GM19438 (cell line): ENCODE measurements around the gene RAB39A.
"Not testable (repeated sequence)": the region's sequence is repeated elsewhere in the genome, so short reads cannot be mapped to it uniquely, and the experiment has no call there.

Source experiments
- ATAC-seq: cut with Tn5 transposase; IDR thresholded peaks from one replicate; pipeline ENCODE4 v1.9.1; 2021; ENCODE audit warnings: low read depth; ENCODE audit not compliant: unreplicated experiment

Gene RAB39A, protein sequence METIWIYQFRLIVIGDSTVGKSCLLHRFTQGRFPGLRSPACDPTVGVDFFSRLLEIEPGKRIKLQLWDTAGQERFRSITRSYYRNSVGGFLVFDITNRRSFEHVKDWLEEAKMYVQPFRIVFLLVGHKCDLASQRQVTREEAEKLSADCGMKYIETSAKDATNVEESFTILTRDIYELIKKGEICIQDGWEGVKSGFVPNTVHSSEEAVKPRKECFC

DNA sequence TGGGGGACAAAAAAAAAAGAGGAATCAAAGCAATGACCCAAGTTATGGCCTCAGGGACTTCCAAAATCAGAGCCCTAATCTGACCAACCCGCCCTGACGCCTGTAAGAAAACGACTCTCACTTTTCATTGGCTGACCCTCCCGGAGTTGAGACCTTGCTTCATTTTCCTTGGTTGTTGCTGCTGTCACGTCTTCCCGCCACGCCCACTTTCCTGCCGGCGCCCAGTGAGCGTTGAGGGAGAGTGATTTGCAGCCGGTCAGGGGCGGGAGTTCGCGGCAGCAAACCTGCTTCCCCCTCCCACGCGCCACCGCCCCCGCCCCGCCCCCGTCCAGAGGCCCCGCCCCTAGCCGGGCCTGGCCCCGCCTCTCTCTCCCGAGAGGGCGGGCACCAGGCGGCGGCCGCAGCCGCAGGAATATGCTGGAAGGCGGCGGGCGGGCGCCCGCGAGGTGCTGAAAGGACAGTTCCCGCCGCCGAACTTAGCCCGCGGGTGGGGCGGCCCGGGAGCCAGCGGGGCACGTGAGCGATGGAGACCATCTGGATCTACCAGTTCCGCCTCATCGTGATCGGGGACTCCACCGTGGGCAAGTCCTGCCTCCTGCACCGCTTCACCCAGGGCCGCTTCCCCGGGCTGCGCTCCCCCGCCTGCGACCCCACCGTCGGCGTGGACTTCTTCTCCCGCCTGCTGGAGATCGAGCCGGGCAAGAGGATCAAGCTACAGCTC is at the start of gene RAB39A:
Gene RAB39A, plus strand, starts transcription at position 403 of the 721 bp plus-strand sequence. Its CDS starts 121 bp downstream, at position 524.
- ATAC-seq: peak; percentile 94

DNA sequence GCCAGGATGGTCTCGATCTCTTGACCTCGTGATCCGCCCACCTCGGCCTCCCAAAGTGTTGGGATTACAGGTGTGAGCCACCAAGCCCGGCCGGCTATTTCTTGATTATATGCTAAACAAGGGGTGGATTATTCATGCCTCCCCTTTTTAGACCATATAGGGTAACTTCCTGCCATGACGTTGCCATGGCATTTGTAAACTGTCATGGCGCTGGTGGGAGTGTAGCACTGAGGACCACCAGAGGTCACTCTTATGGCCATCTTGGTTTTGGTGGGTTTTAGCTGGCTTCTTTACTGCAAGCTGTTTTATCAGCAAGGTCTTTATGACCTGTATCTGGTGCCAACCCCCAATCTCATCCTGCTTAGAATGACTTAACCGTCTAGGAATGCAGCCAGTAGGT is 46.8 kb upstream of the RAB39A start:
- ATAC-seq: not testable (repeated sequence)

DNA sequence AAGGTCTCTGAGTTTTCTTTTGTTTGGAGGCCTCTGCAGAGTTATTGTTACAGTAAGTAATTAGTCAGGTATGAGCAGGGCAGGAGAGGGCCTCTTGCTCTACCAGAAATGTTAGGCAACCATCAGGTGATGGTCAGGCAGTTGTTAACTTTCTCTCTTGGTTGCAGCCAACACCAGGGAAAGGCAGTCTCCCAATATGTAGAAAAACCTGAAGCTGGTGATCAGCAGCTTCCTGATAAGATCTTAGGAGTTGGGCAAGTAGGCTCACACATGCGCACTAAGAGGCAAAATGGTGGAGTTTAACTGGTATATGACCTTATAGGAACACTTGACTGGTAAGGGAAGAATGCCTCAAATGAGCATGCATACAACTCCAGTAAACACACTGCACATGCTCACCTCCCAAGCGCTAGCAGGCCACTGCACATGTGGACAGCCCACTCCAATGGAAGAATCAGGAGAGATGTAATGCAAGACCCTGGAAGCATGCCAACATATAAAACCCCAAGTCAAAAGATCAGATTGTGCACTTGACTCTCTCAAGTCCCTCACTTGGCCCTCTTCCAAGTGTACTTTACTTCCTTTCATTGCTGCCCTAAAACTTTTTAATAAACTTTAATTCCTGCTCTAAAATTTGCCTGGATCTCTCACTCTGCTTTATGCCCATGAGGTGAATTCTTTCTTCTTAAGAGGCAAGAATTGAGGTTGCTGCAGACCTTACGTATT is 46.0 kb upstream of the RAB39A start:
- ATAC-seq: no peak

DNA sequence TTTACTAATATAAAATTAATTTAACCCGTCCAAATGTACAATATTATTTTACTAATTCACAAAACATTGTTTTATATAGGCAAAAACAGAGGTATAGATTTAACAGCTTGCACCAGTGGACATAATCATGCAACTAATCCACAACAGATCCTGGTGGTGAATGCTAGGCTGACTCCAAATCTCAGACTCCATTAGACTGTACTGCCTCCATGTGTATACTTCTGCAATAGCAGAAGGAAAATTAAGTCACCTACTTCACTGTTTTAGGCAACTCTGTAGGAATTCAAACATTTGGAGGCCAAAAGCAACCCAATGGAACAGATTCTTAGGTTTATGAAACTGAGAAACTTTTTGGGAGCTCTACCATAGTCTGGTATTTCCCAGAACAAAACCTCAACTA is 30.0 kb upstream of the RAB39A start:
- no peak for ATAC-seq

DNA sequence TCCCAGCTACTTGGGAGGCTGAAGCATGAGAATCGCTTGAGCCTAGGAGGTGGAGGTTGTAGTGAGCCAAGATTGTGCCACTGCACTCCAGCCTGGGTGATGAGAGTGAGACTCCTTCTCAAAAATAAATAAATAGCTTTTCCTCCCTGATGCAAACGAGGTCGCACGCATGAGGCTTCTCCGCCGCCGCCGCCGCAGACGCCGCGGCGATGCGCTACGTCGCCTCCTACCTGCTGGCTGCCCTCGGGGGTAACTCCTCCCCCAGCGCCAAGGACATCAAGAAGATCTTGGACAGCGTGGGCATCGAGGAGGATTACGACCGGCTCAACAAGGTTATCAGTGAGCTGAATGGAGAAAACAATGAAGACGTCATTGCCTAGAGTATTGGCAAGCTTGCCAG is 20.0 kb upstream of the RAB39A start:
- no peak for ATAC-seq

DNA sequence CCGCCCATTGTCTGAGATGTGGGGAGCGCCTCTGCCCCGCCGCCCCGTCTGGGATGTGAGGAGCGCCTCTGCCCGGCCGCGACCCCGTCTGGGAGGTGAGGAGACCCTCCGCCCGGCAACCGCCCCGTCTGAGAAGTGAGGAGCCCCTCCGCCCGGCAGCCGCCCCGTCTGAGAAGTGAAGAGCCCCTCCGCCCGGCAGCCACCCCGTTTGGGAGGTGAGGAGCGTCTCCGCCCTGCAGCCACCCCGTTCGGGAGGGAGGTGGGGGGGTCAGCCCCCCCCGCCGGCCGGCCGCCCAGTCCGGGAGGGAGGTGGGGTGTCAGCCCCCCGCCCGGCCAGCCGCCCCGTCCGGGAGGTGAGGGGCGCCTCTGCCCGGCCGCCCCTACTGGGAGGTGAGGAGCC is 15.8 kb upstream of the RAB39A start:
- ATAC-seq: not testable (repeated sequence)

DNA sequence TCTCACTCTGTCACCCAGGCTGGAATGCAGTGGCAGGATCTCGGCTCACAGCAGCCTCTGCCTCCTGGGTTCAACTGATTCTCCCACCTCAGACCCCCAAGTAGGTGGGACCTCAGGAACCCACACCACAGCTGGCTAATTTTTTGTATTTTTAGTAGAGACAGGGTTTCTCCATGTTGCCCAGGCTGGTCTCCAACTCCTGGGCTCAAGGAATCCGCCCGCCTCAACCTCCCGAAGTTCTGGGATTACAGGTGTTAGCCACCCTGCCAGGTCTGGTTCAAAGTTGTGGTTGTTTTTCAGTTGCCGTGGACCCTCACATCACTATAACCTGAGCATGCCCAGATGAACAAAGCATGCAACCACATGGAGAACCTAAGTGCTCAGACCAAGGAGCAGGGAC is 13.0 kb upstream of the RAB39A start:
- no peak for ATAC-seq

DNA sequence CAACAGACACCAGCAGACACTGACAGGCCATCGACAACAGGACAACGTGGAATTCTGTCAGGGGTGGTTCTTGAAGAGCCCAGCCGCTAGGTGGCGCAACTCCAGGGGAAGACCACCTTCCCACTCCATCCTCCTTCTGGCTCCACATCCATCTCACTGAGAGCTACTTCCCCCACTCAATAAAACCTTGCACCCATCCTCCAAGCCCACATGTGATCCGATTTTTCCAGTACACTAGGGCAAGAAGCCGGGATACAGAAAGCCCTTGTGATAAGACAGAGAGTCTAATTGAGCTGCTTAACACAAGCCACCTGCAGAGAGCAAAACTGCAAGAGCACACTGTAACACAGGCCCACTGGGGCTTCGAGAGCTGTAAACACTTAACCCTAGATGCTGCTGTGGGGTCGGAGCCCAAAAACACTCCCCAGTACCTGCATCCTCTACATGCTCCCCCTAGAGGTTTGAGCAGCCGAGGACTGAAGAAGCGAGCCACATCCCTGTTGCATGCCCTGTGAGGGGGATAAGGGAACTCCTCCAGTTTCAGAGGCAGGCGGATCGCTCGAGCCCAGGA is 11.5 kb upstream of the RAB39A start:
- peak; percentile 63 for ATAC-seq

DNA sequence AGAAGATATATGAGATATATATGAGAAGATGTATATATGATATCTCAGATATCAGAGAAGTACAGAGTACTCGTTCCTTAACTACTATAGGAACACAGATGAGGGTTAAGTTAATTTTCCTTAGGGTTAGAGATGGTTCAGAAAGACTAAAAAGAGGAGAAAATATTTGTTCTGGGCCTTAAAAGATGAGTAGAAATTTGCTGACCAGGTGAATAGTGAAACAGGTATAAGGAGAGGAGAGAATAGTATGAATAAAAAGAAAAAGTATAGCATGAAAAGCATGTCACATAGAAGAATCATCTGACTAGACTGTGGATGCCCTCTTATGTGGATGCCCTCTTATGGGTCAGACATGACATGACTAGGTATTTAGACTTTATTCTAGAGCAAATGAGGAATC is 6.3 kb upstream of the RAB39A start:
- no peak for ATAC-seq

DNA sequence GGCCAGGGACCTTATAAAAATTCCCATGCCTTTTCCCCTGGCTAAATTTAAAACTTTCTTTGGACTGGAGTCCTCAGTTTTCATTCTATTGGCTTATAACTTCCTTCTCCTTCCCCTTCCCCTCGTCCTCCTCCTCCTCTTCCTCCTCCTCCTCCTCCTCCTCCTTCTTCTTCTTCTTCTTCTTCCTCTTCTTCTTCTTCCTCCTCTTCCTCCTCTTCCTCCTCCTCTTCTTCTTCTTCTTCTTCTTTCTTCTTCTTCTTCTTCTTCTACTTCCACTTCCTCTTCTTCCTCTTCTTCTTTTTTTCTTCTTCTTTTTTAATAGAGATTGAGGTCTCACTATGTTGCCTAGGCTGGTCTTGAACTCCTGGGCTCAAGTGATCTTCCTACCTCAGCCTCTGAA is 4.7 kb upstream of the RAB39A start:
- not testable (repeated sequence) for ATAC-seq

DNA sequence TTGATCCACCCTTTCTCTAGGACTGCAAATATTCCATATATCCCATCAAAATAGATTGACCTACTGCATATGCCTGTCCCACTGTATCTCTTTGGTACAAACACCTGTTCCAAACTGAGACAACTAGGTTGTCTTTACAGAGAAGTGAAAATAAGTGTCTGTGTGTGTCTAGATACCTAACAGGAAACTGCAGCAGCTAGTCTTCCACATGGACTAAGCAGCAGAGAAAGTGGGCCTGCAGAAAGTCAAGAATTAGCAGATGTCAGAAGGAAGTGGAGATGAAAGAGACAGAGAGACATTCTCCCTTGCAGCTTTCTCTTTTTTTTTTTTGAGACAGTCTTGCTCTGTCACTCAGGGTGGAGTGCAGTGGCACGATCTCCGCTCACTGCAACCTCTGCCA is 3.9 kb upstream of the RAB39A start:
- ATAC-seq: no peak

DNA sequence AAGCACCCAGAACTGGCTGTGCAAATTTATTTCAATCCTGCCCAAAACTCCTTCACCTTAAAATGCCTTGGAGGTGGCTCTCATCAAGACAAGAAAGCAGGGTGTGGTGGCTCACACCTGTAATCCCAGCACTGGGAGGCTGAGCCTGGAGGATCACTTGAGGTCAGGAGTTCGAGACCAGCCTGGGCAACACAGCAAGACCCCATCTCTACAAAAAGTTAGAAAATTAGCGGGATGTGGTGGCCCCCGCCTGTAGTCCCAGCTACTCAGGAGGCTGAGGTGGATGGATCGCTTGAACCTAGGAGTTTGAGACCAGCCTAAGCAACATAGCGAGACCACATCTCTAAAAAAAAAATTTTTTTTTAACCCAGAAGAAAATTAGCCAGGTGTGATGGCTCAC is 689 bp upstream of the RAB39A start:
- ATAC-seq: no peak

DNA sequence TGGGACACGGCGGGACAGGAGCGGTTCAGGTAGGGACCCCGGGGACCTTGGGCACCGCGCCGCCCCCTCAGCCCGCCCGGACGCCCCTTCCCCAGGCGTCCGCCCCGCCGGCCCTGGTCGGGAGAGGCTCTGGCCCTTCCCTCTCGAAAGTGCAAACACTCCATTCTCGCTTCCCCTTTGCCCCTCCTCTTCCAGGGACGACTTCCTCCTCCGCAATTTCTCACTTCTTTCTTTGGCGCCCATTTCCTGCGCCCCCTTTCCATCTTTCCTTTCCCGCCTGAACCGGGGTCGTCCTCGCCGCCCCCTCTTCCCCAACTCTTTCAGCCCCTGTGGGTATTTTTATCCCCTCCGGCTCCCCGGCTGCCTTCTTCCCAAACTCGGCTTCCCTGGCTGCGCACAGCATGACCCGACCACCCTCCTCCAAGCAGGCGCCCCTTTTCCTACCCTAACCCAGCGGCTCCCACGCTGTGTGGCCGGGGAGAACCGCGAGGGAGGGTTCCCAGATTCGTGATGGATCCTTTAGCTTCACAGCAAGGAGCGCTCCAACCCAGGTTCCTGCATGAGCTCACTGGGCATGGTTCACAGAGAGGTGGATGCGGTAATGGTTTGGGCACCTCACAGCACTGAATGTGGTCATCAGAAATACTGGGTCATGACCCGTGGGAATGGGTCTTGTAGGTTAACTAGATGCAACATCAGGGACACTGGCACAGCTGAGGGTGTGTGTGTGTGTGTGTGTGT is 689 bp downstream of the RAB39A start:
- peak; percentile 14 for ATAC-seq

DNA sequence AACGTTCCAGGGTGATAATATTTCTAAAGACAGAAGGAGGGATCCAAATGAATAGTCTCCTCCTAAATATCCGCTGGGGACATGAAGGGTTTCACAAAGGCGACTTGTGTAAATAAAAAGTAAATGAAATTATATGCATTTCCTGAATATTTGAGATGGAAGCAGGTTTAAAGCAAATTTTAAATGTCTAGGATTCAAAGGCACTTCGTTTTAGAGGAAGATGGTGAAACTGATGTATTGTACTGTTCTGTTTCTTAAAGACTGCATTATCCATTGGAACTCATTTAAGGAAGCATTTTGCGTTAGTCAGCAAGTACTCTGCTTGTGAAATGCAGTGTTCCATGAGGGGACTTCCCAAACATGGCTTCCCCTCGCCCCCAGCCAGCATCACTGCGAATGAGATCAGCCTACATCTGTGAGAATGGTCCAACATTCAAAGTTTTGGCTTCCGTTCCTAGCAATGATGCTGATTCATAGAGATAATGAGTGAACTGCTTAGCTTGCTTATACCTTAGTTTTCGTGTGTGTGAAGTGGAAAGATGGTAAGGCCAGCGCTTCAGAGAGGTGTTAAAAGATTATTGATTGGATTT is 1.5 kb downstream of the RAB39A start:
- no peak for ATAC-seq

DNA sequence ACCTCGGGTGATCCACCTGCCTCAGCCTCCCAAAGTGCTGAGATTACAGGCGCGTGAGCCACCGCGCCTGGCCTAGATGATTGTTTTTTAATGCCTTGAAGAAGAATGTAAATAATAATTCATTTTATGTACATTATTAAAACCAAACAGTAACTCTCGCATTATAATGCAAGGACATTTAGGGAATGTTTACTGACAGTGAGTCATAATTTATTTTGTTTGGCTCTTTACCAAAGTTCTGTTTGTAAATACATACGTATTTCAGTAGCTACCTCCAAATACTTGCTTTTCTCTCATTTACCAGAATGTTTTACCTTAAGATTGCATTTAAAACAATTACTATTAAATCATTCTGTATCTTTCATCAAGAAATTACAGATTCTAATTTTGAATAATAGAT is 3.0 kb downstream of the RAB39A start:
- no peak for ATAC-seq

DNA sequence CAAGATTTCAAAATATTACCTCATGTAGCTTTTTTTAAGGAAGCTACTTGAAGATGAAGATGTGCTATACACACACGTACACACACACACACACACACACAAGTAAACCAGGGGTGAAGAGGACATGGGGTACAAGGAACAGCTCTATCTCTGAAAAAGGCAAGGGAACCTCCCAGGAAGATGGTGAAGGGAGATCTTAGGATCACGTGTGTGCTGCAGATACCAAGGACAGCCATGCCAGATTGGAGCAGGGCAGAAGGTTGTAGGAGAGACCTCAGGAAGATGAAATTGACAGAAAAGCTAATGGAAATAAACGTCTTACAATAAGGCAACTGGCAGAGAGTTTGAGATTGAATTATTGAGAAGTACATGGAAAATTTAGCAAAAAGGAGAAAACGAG is 19.7 kb downstream of the RAB39A start:
- no peak for ATAC-seq

DNA sequence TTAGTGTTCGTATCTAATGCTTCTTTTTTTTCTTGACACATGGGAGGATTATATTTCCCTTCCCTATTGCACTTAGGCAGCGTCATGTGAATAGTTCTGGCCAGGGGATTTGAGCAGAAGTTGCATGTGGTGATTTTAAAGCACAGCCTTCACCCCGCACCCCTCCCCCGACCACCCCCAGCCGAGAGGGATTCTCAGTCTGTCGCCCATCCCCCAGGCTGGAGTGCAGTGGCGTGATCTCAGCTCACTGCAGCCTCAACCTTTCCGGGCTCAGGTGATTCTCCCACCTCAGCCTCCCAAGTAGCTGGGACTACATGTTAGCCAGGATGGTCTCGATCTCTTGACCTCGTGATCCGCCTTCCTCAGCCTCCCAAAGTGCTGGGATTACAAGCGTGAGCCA is 20.1 kb downstream of the RAB39A start:
- not testable (repeated sequence) for ATAC-seq

DNA sequence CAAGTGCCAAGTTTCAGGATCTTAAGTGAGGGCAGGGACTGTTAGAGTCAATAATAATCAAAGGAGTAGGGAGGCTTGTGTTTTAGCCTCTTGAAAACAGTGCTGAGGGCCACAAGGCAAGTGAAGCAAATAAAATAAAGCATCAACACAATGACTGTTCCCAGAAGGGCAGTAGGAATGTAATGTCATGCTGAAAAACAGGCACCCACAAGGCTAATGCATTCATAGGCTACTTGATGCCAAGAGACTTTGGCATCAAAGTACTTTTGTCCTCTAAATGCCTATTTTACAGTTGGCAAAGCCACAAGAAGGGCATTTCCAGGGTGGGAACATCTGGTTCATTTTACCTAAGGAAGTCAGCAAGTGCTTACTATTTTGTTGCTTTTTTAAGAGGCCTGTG is 22.9 kb downstream of the RAB39A start:
- ATAC-seq: no peak

DNA sequence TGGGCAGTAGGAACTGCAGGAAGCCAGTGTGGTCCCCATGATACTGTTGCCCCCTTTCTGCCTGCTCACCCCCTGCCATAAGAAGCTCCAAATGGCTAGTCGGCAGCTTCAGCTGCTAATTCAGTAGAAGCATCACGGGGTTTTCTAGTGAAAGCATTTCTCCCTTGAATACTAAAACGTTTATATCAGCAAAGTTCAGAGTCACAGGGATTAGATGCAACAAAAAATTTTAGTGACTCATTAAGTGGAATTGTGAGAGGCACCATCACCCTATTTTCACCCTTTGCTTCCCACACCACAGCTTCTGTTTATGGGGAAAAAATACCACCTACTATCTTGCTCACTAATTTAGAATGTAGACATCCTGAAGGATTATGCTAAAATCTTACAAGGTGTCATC is 25.2 kb downstream of the RAB39A start:
- ATAC-seq: no peak

DNA sequence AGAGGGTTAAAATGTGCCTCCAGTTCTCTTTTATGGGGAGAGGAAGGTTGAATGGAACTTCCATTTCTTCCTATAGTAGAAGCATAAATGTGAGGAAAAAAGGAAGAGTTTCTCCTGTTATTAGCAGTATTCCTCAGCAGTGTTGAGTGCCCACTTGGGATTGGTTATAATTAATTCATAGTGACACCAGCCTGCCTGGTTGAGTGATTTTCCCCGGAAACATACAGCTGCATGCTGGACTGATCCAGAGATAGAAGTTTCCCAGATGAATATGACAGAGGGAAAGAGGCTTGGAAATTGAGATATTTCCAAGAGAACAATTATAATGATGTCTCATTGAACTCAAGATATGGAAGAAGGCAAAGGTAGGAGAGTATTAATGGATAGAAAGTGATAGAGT is 28.3 kb downstream of the RAB39A start:
- ATAC-seq: no peak
